RKO (cell line): ENCODE data around the gene OLIG1.

Source experiments
- DNase-seq: peaks from one replicate; pipeline ENCODE4 v3.0.0-alpha.2; 2016; ENCODE audit warnings: low spot score

Gene OLIG1

GRCh38 chr21:33101300-33101911 is 31.5 kb downstream of the OLIG1 start:
- DNase-seq = no peak

- DNase-seq = no peak
Observed at GRCh38 chr21:33105088-33105487, 35.1 kb downstream of the OLIG1 start.

- no peak for DNase-seq
Observed at GRCh38 chr21:33108228-33108627, 38.3 kb downstream of the OLIG1 start.

GRCh38 chr21:33109574-33110339 is 39.8 kb downstream of the OLIG1 start:
- DNase-seq = no peak

GRCh38 chr21:33110340-33110715 is 40.4 kb downstream of the OLIG1 start:
- DNase-seq = no peak

- DNase-seq = no peak
Observed at GRCh38 chr21:33111577-33111976, 41.6 kb downstream of the OLIG1 start.

- DNase-seq = no peak
Observed at GRCh38 chr21:33112151-33112550, 42.2 kb downstream of the OLIG1 start.

GRCh38 chr21:33112681-33113080 is 42.7 kb downstream of the OLIG1 start:
- DNase-seq = no peak

GRCh38 chr21:33113131-33113530 is 43.2 kb downstream of the OLIG1 start:
- DNase-seq = no peak

GRCh38 chr21:33114276-33114675 is 44.3 kb downstream of the OLIG1 start:
- DNase-seq = no peak

GRCh38 chr21:33115631-33116510 is 45.9 kb downstream of the OLIG1 start:
- no peak for DNase-seq

- no peak for DNase-seq
Observed at GRCh38 chr21:33116676-33117075, 46.7 kb downstream of the OLIG1 start.

- no peak for DNase-seq
Observed at GRCh38 chr21:33117101-33117888, 47.4 kb downstream of the OLIG1 start.
